Gastroesophageal sphincter (tissue), 4 donors: ENCODE results near the gene IFIT1B. TPM values are rescaled to one million over a fixed set of nuclear protein-coding genes. Genes with fewer than 3 reads are reported as not detected.
"Not testable (repeated sequence)": the region's sequence is repeated elsewhere in the genome, so short reads cannot be mapped to it uniquely, and the experiment has no call there.

ENCODE experiments used
- ATAC-seq: fragments of 150-250 bp; one replicate; pipeline ENCODE4 v1.9.1; 2016; ENCODE audit warnings: mild to moderate bottlenecking, moderate library complexity
- H3K27ac ChIP-seq, 4 donors: fragments of 200-600 bp; sonication (generic) in 3 of 4; 1 replicate in 3 of 4; 2 replicates in 1 of 4; pipeline ENCODE4 v1.5.1; 2016 to 2019
- H3K27me3 ChIP-seq: fragments of 200-600 bp; sonication (generic); one replicate; pipeline ENCODE4 v1.5.1; 2019
- H3K36me3 ChIP-seq, 2 donors: fragments of 200-600 bp; sonication (generic); one replicate each; pipeline ENCODE4 v1.5.1; 2019; ENCODE audit warnings: control low read depth in 1 of 2
- H3K4me1 ChIP-seq, 3 donors: fragments of 200-600 bp; sonication (generic); 1 replicate in 2 of 3; 2 replicates in 1 of 3; pipeline ENCODE4 v1.5.1; 2016 to 2019; ENCODE audit warnings: control low read depth in 2 of 3
- H3K4me3 ChIP-seq, 2 donors: fragments of 200-600 bp; sonication (generic); one replicate each; pipeline ENCODE4 v1.5.1; 2019; ENCODE audit warnings: mild to moderate bottlenecking in 1 of 2, moderate library complexity in 1 of 2
- H3K9me3 ChIP-seq, 3 donors: fragments of 200-600 bp; sonication (generic); one replicate each; pipeline ENCODE4 v1.5.1; 2017 to 2019; ENCODE audit warnings: control low read depth in 2 of 3
- CTCF ChIP-seq, 4 experiments: fragments of 200-600 bp in 2 of 4; fragments of 450-650 bp in 2 of 4; sonication (generic) in 1 of 4; IDR thresholded peaks; one replicate each; pipeline ENCODE4 v1.5.1; 2017 to 2019; ENCODE audit warnings: antibody characterized with exemption in 4 of 4, mild to moderate bottlenecking in 2 of 4, moderate library complexity in 2 of 4
- EP300 ChIP-seq: sonication (generic); formaldehyde crosslinking; IDR thresholded peaks from one replicate; pipeline ENCODE4 v1.6.1; 2017; ENCODE audit warnings: antibody characterized with exemption, mild to moderate bottlenecking
- POLR2A ChIP-seq, 2 donors: fragments of 450-650 bp; IDR thresholded peaks; one replicate each; pipeline ENCODE4 v1.6.1; 2017; ENCODE audit warnings: antibody characterized with exemption in 2 of 2, mild to moderate bottlenecking in 2 of 2, moderate library complexity in 1 of 2
- POLR2AphosphoS5 ChIP-seq: sonication (generic); formaldehyde crosslinking; IDR thresholded peaks from one replicate; pipeline ENCODE4 v1.6.1; 2017; ENCODE audit warnings: antibody characterized with exemption
- WGBS, 2 donors: methylation state at CpG; one replicate each; pipeline ENCODE4 v1.1.5; 2018; ENCODE audit warnings: low coverage in 1 of 2; 5-methylcytosine and 5-hydroxymethylcytosine counted together
- total RNA-seq, 4 donors: library from RNA; depleted of rRNA; stranded (reverse); fragments of >200 nt; gene quantifications; one replicate each; pipeline ENCODE4 v1.1.0, GENCODE V29; 2016

The IFIT1B gene
- total RNA-seq = not detected

DNA sequence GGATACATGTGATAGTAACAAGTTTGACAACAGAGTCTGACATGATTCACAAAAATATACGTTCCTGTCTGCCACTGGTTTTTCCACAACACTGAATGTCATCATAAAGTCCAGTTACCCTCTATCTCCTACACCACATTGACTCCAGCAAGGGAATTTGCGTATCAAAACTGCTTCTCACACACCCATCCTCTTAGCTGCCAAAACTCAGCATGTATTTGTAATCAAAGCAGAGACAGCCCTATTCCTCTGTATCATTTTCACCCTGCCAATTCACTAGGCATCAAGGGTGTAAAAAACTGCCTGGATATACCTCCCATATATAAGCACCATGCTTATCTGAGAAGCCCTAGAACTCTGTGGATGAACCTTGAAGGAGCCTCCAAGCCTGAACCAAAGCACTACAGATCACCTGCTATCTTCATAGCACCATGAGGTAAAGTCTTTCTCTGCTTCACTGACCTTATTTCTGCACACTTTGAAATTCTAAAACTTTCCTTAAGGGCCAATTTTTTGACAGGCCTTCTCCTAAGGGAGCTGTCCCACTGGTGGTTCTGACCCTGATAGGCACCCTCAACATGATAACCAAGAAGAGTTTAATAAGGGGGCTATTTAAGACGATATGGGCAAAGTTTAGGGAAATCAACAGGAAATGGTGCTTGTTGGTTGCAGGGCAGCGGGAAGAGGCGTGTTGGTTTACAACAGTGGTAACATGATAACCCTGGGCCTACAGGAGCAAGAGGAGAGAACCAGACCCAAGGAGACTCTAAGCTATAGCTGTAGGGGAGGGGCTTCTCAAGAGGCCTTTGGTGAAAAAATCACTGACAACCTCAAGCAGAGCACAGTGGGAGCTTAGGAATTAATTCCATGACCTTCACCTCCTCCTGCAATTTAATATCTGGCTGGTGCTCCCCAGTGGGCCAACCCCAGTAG, at the start of gene IFIT1B:
Gene IFIT1B (plus strand): TSS at position 352 of the 933 bp plus-strand sequence. CDS start 80 bp downstream, at position 432.
- WGBS, 2 donors = 92 to 96% methylated on average over 4 to 5 of the region's 5 CpGs
- TF ChIP-seq EP300 (no peak), POLR2AphosphoS5 (no peak), CTCF (IDR thresholded peaks at IDR 0.05) (no peak), POLR2A (IDR thresholded peaks at IDR 0.05) (no peak)
- Histone ChIP-seq H3K9me3 (no peaks in the 10 kb centered on the region), H3K27me3 (no peaks in the 10 kb centered on the region), H3K36me3 (no peaks in the 10 kb centered on the region), H3K4me3 (no peak within 1 kb of the TSS), H3K27ac (no peak within 1 kb of the TSS), H3K4me1 (peaks cover 13 to 23% (median 16%) of the 10 kb centered on the region in 3 donors)
- ATAC-seq = no peak

DNA sequence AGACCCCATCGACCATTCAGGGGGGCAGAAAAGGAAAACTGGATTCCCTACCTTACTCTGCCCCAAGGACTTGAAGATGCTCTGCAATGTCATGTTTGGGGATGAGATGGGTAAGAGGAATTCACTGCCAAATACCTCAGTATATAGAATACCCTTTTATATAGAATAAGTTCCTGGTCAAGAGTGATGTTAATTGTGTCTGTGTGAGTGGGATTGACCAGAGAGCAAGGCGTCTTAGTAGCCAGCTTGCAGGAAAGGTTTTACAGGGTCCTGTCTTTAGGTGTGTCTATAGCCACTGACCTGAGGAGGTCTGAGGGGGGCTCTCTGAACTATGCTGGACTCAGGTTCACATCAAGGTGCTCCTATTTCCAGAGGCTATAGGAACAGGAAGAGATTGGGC, 48.7 kb upstream of the IFIT1B start:
- ATAC-seq = no peak
- H3K27me3 ChIP-seq = no peaks in the 10 kb centered on the region
- H3K4me3 ChIP-seq = peak overlapping the region in 1 of 2 donors; percentile 53
- peaks cover 12 to 69% (median 23%) of the 10 kb centered on the region in 3 donors for H3K4me1 ChIP-seq
- TF ChIP-seq CTCF (IDR thresholded peaks at IDR 0.05) (no peak), POLR2A (IDR thresholded peaks at IDR 0.05) (no peak), EP300 (no peak), POLR2AphosphoS5 (no peak)
- H3K36me3 ChIP-seq = no peaks in the 10 kb centered on the region
- no peaks in the 10 kb centered on the region for H3K9me3 ChIP-seq
- peak overlapping the region in 3 of 4 donors; percentile 80 to 83 (median 82) for H3K27ac ChIP-seq
- WGBS, 2 donors = 86 to 100% methylated on average over 1 of the region's 2 CpGs

GRCh38 chr10:89330014-89330413, 47.8 kb upstream of the IFIT1B start:
- ATAC-seq, H3K36me3 ChIP-seq, H3K9me3 ChIP-seq, H3K27me3 ChIP-seq: not testable (repeated sequence)
- WGBS, 2 donors = 70 to 74% methylated on average over 2 to 3 of the region's 3 CpGs
- Histone ChIP-seq H3K4me1 (peaks cover 12 to 76% (median 24%) of the 10 kb centered on the region in 3 donors), H3K4me3 (peak overlapping the region in 1 of 2 donors; percentile 53), H3K27ac (peak overlapping the region in 3 of 4 donors; percentile 26 to 80 (median 70))

DNA sequence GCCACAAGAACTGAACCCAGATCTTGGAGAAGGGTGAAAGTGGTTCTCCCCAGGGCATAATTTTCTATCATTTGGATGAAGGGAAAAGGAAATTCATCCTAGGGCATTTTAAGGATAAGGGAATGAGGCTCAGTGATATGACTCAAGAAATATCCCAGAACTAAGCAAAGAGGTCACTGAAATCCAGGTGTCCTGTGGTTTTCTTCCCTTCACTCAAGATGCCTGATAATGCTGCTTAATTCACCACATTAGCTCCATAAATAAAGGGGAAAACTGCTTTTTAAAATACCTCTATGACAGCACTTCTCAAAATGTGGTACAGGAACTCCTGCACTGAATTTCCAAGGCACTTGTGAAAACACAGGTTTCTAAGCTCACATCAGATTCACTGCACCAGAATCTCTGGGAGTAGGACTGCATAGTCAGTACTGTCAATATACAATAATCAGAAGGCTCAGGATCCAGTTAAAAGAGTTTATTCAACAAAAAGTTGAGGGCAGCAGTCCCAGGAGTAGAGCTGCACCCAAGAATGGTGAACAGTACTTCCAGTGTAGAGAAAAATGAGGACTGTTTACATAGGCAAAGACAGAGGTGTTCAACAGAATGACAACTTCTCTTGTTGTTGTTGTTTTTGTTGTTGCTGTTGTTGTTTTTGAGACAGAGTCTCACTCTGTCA, 47.2 kb upstream of the IFIT1B start:
- no peak for ATAC-seq
- H3K4me1 ChIP-seq = peaks cover 12 to 77% (median 24%) of the 10 kb centered on the region in 3 donors
- H3K27ac ChIP-seq = peak overlapping the region in 3 of 4 donors; percentile 31 to 80 (median 70)
- H3K36me3 ChIP-seq = no peaks in the 10 kb centered on the region
- TF ChIP-seq POLR2A (IDR thresholded peaks at IDR 0.05) (no peak), POLR2AphosphoS5 (no peak)
- H3K4me3 ChIP-seq = no peak overlapping the region
- H3K9me3 ChIP-seq = no peaks in the 10 kb centered on the region
- H3K27me3 ChIP-seq = no peaks in the 10 kb centered on the region

- not testable (repeated sequence) for ATAC-seq, H3K27me3 ChIP-seq, H3K9me3 ChIP-seq, H3K36me3 ChIP-seq
- 72 to 85% methylated on average over 6 to 13 of the region's 14 CpGs for WGBS, 2 donors
- Histone ChIP-seq H3K27ac (peak overlapping the region in 3 of 4 donors; percentile 62 to 80 (median 70)), H3K4me3 (peak overlapping the region in 1 of 2 donors; percentile 40), H3K4me1 (peaks cover 12 to 82% (median 24%) of the 10 kb centered on the region in 3 donors)
These were observed 46.3 kb upstream of the IFIT1B start for GRCh38 chr10:89331487-89332122.

- peak overlapping the region; percentile 61 to 80 (median 70) for H3K27ac ChIP-seq
- H3K4me3 ChIP-seq = peak overlapping the region; percentile 40 to 43
- TF ChIP-seq EP300 (no peak), POLR2AphosphoS5 (peak; percentile 30)
- H3K36me3 ChIP-seq = peaks cover 0 to 6% of the 10 kb centered on the region in 2 donors
- ATAC-seq = no peak
- peaks cover 12 to 79% (median 24%) of the 10 kb centered on the region in 3 donors for H3K4me1 ChIP-seq
- no peaks in the 10 kb centered on the region for H3K27me3 ChIP-seq
- 3 to 14% methylated on average over 4 to 5 of the region's 5 CpGs for WGBS, 2 donors
- H3K9me3 ChIP-seq = no peaks in the 10 kb centered on the region
These were observed 45.7 kb upstream of the IFIT1B start for GRCh38 chr10:89332123-89332633.
